H9 (cell line): ENCODE measurements around the gene SORBS1. TPM values are rescaled to one million over a fixed set of nuclear protein-coding genes. Genes with fewer than 3 reads are reported as not detected.

ENCODE experiments used
- DNase-seq: peaks from one replicate; pipeline ENCODE4 v3.0.0-alpha.2; 2017
- H2AFZ ChIP-seq: one replicate; pipeline ENCODE4 v1.6.1; 2013; ENCODE audit warnings: mild to moderate bottlenecking, low read length, control low read depth, moderate library complexity
- H2AK5ac ChIP-seq: 2 replicates; pipeline ENCODE4 v1.6.1; 2013; ENCODE audit warnings: low read length, control low read depth, mixed read lengths; ENCODE audit not compliant: insufficient read length
- H2BK120ac ChIP-seq: one replicate; pipeline ENCODE4 v1.6.1; 2013; ENCODE audit warnings: low read depth, mild to moderate bottlenecking, low read length, control low read depth, inconsistent platforms; ENCODE audit not compliant: poor library complexity, severe bottlenecking
- H2BK12ac ChIP-seq: 2 replicates; pipeline ENCODE4 v1.6.1; 2013; ENCODE audit warnings: low read length, control low read depth, mixed read lengths, low read depth; ENCODE audit not compliant: insufficient read length
- H2BK15ac ChIP-seq: 2 replicates; pipeline ENCODE4 v1.6.1; 2013; ENCODE audit warnings: low read depth, low read length, control low read depth
- H2BK20ac ChIP-seq: one replicate; pipeline ENCODE4 v1.6.1; 2013; ENCODE audit warnings: low read depth, mild to moderate bottlenecking, low read length, control low read depth, inconsistent platforms; ENCODE audit not compliant: poor library complexity, severe bottlenecking
- H2BK5ac ChIP-seq: 2 replicates; pipeline ENCODE4 v1.6.1; 2013; ENCODE audit warnings: low read length, control low read depth, mixed read lengths; ENCODE audit not compliant: insufficient read length
- H3K14ac ChIP-seq: 2 replicates; pipeline ENCODE4 v1.6.1; 2013; ENCODE audit warnings: low read length, control low read depth; ENCODE audit not compliant: insufficient read depth
- H3K18ac ChIP-seq: 2 replicates; pipeline ENCODE4 v1.6.1; 2013; ENCODE audit warnings: low read depth, mild to moderate bottlenecking, mixed read lengths, low read length, control low read depth; ENCODE audit not compliant: insufficient read length
- H3K23ac ChIP-seq: 2 replicates; pipeline ENCODE4 v1.6.1; 2013; ENCODE audit warnings: low read length, control low read depth, mixed read lengths, low read depth; ENCODE audit not compliant: insufficient read length
- H3K23me2 ChIP-seq: 2 replicates; pipeline ENCODE4 v1.6.1; 2013; ENCODE audit warnings: low read depth, mild to moderate bottlenecking, mixed read lengths, low read length, control low read depth; ENCODE audit not compliant: insufficient read length, poor library complexity, severe bottlenecking
- H3K27ac ChIP-seq: 2 replicates; pipeline ENCODE4 v1.5.1; 2013; ENCODE audit warnings: low read length, control low read depth, mixed read lengths, low read depth; ENCODE audit not compliant: insufficient read length
- H3K27me3 ChIP-seq: 2 replicates; pipeline ENCODE4 v1.6.1; 2013; ENCODE audit warnings: low read length, control low read depth, inconsistent platforms; ENCODE audit not compliant: insufficient read depth
- H3K4ac ChIP-seq: 2 replicates; pipeline ENCODE4 v1.6.1; 2013; ENCODE audit warnings: low read depth, mild to moderate bottlenecking, control low read depth, inconsistent platforms, low read length, moderate library complexity
- H3K4me1 ChIP-seq: 2 replicates; pipeline ENCODE4 v1.6.1; 2013; ENCODE audit warnings: low read length, control low read depth, inconsistent platforms; ENCODE audit not compliant: insufficient read depth
- H3K4me2 ChIP-seq: 2 replicates; pipeline ENCODE4 v1.6.1; 2013; ENCODE audit warnings: low read length, control low read depth, mixed read lengths; ENCODE audit not compliant: insufficient read length, insufficient read depth
- H3K56ac ChIP-seq: 2 replicates; pipeline ENCODE4 v1.6.1; 2013; ENCODE audit warnings: low read depth, mild to moderate bottlenecking, mixed read lengths, low read length, control low read depth; ENCODE audit not compliant: insufficient read length
- H3K79me1 ChIP-seq: 2 replicates; pipeline ENCODE4 v1.6.1; 2013; ENCODE audit warnings: low read depth, mild to moderate bottlenecking, moderate library complexity, low read length, control low read depth, inconsistent platforms; ENCODE audit not compliant: insufficient read depth, poor library complexity, severe bottlenecking
- H3K79me2 ChIP-seq: 2 replicates; pipeline ENCODE4 v1.6.1; 2013; ENCODE audit warnings: low read length, control low read depth, inconsistent platforms; ENCODE audit not compliant: insufficient read depth
- H3K9ac ChIP-seq: 2 replicates; pipeline ENCODE4 v1.6.1; 2013; ENCODE audit warnings: low read length, control low read depth, mixed read lengths; ENCODE audit not compliant: insufficient read length; ENCODE audit errors: extremely low read depth
- H3K9me3 ChIP-seq: one replicate; pipeline ENCODE4 v1.6.1; 2013; ENCODE audit warnings: low read depth, low read length, inconsistent platforms; ENCODE audit not compliant: control insufficient read depth
- H3T11ph ChIP-seq: one replicate; pipeline ENCODE4 v1.6.1; 2013; ENCODE audit warnings: mild to moderate bottlenecking, low read length, control low read depth, inconsistent platforms
- H4K20me1 ChIP-seq: one replicate; pipeline ENCODE4 v1.6.1; 2013; ENCODE audit not compliant: control insufficient read depth, insufficient read length, insufficient read depth
- H4K5ac ChIP-seq: 2 replicates; pipeline ENCODE4 v1.6.1; 2013; ENCODE audit warnings: low read depth, mild to moderate bottlenecking, mixed read lengths, low read length, control low read depth; ENCODE audit not compliant: insufficient read length
- H4K8ac ChIP-seq: replicated peaks from 2 replicates; pipeline ENCODE4 v1.6.1; 2013; ENCODE audit warnings: low read length, control low read depth, mixed read lengths, low read depth; ENCODE audit not compliant: insufficient read length
- H4K91ac ChIP-seq: 2 replicates; pipeline ENCODE4 v1.6.1; 2013; ENCODE audit warnings: low read depth, mild to moderate bottlenecking, moderate library complexity, mixed read lengths, low read length, control low read depth; ENCODE audit not compliant: insufficient read length
- H3K27ac Mint-ChIP-seq, 3 experiments: 2 replicates in 2 of 3; 3 replicates in 1 of 3; pipeline ENCODE4 v1.8.0; 2020 to 2021; ENCODE audit warnings: mixed read lengths in 3 of 3, mild to moderate bottlenecking in 1 of 3, moderate library complexity in 1 of 3
- H3K27me3 Mint-ChIP-seq: 2 replicates; pipeline ENCODE4 v1.8.0; 2021; ENCODE audit warnings: low read depth, mild to moderate bottlenecking, moderate library complexity, mixed read lengths
- H3K36me3 Mint-ChIP-seq, 3 experiments: 2 replicates in 2 of 3; 3 replicates in 1 of 3; pipeline ENCODE4 v1.8.0; 2020 to 2021; ENCODE audit warnings: low read depth in 3 of 3, mixed read lengths in 3 of 3; ENCODE audit not compliant: insufficient read depth in 1 of 3
- H3K4me1 Mint-ChIP-seq, 2 experiments: 2 replicates each; pipeline ENCODE4 v1.8.0; 2020; ENCODE audit warnings: mixed read lengths in 2 of 2
- H3K4me3 Mint-ChIP-seq, 2 experiments: 2 replicates in 1 of 2; 3 replicates in 1 of 2; pipeline ENCODE4 v1.8.0; 2020 to 2021; ENCODE audit warnings: mild to moderate bottlenecking in 2 of 2, mixed read lengths in 2 of 2, moderate library complexity in 1 of 2
- H3K9me3 Mint-ChIP-seq, 2 experiments: 2 replicates in 1 of 2; 3 replicates in 1 of 2; pipeline ENCODE4 v1.8.0; 2020; ENCODE audit warnings: mild to moderate bottlenecking in 2 of 2, mixed read lengths in 2 of 2, moderate library complexity in 1 of 2
- CTCF ChIP-seq: fragments of 200-600 bp; sonication (generic); conservative IDR thresholded peaks from 3 replicates; pipeline ENCODE4 v1.8.0; 2021; ENCODE audit warnings: antibody characterized with exemption, mild to moderate bottlenecking
- WGBS: extraction: QIAGEN DNeasy Blood & Tissue Kit; methylation state at CpG from one replicate; pipeline ENCODE4 v1.1.7; 2013; ENCODE audit warnings: missing lambda C conversion rate, low lambda C conversion rate, mixed read lengths; ENCODE audit not compliant: insufficient read length; ENCODE audit errors: extremely low coverage; 5-methylcytosine and 5-hydroxymethylcytosine counted together
- total RNA-seq: library from RNA; stranded (reverse); gene quantifications from 2 replicates; pipeline ENCODE4 v1.2.1, GENCODE V29; 2021

The SORBS1 gene
- total RNA-seq, 1 experiment from 2014 or later: 24.3 TPM

GRCh38 chr10:95326396-95326795 lies 234.8 kb downstream of the SORBS1 start:
- no peaks in the 10 kb centered on the region for H3K9me3 Mint-ChIP-seq

More at GRCh38 chr10:95326396-95326795, 234.8 kb downstream of the SORBS1 start:
- Mint-ChIP-seq H3K4me1 (peaks cover 18 to 23% of the 10 kb centered on the region in 2 experiments), H3K36me3 (peaks cover 0 to 10% (median 3%) of the 10 kb centered on the region in 3 experiments; a peak in 5 of 7 replicates), H3K27me3 (peaks cover 16% of the 10 kb centered on the region), H3K4me3 (no peak overlapping the region), H3K27ac (no peak overlapping the region)
- Histone ChIP-seq H2BK120ac (no peak overlapping the region), H3K23me2 (no peaks in the 10 kb centered on the region), H3K4me1 (no peaks in the 10 kb centered on the region), H3K23ac (no peak overlapping the region), H4K20me1 (no peaks in the 10 kb centered on the region), H3K14ac (no peak overlapping the region), H3K18ac (no peak overlapping the region), H3K4ac (no peak overlapping the region), H3K27me3 (no peaks in the 10 kb centered on the region), H3K79me1 (no peaks in the 10 kb centered on the region), H3K9ac (no peak overlapping the region), H3K4me2 (no peak overlapping the region), H2AK5ac (no peak overlapping the region), H2BK15ac (no peak overlapping the region), H3T11ph (no peak overlapping the region), H4K91ac (no peak overlapping the region), H3K27ac (no peak overlapping the region), H2BK12ac (no peak overlapping the region), H2BK20ac (no peak overlapping the region), H2AFZ (no peak overlapping the region), H3K56ac (no peak overlapping the region), H4K5ac (no peak overlapping the region), H3K9me3 (no peaks in the 10 kb centered on the region), H4K8ac (no peak overlapping the region), H2BK5ac (no peak overlapping the region), H3K79me2 (no peaks in the 10 kb centered on the region)
- DNase-seq: no peak
- no CpG with 5 or more reads among the region's 2 CpGs for WGBS
- TF ChIP-seq CTCF: no peak
